ENCODE results near the gene IFFO2.

Gene IFFO2

DNA sequence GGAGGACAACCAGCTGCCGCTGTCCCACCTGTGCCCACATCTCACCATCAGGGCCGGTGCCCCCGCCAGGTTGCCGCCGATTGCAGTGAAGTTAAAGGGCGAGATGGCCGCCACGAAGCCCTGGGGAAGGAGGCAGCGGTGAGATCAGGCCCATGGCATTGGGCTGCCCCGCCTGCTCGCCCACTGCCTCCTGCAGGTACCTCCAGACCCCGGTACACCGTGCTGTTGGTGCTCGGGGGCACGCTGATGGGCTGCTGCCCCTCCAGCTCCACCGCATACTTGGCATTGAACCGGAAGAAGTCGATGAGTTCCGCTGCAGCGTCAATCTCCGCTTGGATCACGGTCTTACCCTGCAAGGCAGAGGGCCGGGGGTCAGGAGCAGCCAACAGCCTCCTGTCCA, 73.4 kb downstream of the IFFO2 start:
- H3K4me2 ChIP-seq (ENCODE audit: low read depth, low read length): no peak overlapping the region
- no peaks in the 10 kb centered on the region for H3K27me3 ChIP-seq (replicated peaks; ENCODE audit: insufficient read depth, low read length)
- H3K4me3 ChIP-seq (ENCODE audit: low read length): no peak overlapping the region
- H3K79me2 ChIP-seq (ENCODE audit: low read length): no peaks in the 10 kb centered on the region
- H3K9me2 ChIP-seq (replicated peaks; ENCODE audit: insufficient read depth, low read length): no peaks in the 10 kb centered on the region
- no peaks in the 10 kb centered on the region for H3K9me3 ChIP-seq (replicated peaks; ENCODE audit: insufficient read depth, low read length)
- no peak overlapping the region for H3K27ac ChIP-seq (ENCODE audit: low read length)
- DNase-seq: no peak
- no peak overlapping the region for H3K9ac ChIP-seq (ENCODE audit: low read length)
- H3F3A ChIP-seq (ENCODE audit: insufficient read depth, low read length): no peaks in the 10 kb centered on the region
- H3K36me3 ChIP-seq (replicated peaks; ENCODE audit: insufficient read depth, low read length): no peaks in the 10 kb centered on the region
- TF ChIP-seq, protein P1, sequence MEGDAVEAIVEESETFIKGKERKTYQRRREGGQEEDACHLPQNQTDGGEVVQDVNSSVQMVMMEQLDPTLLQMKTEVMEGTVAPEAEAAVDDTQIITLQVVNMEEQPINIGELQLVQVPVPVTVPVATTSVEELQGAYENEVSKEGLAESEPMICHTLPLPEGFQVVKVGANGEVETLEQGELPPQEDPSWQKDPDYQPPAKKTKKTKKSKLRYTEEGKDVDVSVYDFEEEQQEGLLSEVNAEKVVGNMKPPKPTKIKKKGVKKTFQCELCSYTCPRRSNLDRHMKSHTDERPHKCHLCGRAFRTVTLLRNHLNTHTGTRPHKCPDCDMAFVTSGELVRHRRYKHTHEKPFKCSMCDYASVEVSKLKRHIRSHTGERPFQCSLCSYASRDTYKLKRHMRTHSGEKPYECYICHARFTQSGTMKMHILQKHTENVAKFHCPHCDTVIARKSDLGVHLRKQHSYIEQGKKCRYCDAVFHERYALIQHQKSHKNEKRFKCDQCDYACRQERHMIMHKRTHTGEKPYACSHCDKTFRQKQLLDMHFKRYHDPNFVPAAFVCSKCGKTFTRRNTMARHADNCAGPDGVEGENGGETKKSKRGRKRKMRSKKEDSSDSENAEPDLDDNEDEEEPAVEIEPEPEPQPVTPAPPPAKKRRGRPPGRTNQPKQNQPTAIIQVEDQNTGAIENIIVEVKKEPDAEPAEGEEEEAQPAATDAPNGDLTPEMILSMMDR (IDR thresholded peaks at IDR 0.05; ENCODE audit: low read length): no peak
- TF ChIP-seq EZH2 (optimal IDR thresholded peaks at IDR 0.05; ENCODE audit: low read depth, low read length): no peak
- no peak for TF ChIP-seq EZH2phosphoT487 (IDR thresholded peaks at IDR 0.05; ENCODE audit: low read length)
- H2AFZ ChIP-seq (ENCODE audit: low read length): no peak overlapping the region
- H4K20me1 ChIP-seq (ENCODE audit: insufficient read depth, low read length): no peaks in the 10 kb centered on the region
- H3K4me1 ChIP-seq (ENCODE audit: low read length): no peaks in the 10 kb centered on the region

DNA sequence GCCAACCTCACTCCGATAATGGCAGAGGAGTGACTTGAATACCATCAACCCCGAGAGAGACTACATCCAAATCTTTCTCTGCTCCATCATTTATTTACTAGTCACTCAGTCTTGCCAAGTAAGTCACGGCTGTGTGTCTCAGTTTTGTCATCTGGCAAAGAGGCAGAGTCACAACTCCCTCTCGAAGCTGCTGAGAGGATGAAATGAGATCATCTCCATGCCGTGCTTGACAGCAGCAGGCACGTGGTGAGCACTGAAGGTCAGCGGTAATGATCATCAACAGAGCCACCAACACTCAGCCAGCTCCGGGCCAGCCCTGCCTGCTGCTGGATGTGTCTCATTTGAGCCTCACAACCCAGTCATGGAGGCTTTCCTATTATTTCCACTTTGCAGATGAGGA, 74.0 kb downstream of the IFFO2 start:
- H3K4me1 ChIP-seq (ENCODE audit: low read length): no peaks in the 10 kb centered on the region
- H3K4me2 ChIP-seq (ENCODE audit: low read depth, low read length): no peak overlapping the region
- no peak overlapping the region for H3K4me3 ChIP-seq (ENCODE audit: low read length)
- TF ChIP-seq, protein P1 (IDR thresholded peaks at IDR 0.05; ENCODE audit: low read length): no peak
- TF ChIP-seq EZH2 (optimal IDR thresholded peaks at IDR 0.05; ENCODE audit: low read depth, low read length): no peak
- TF ChIP-seq EZH2phosphoT487 (IDR thresholded peaks at IDR 0.05; ENCODE audit: low read length): no peak
- H3K79me2 ChIP-seq (ENCODE audit: low read length): no peaks in the 10 kb centered on the region
- H3K9ac ChIP-seq (ENCODE audit: low read length): no peak overlapping the region
- H2AFZ ChIP-seq (ENCODE audit: low read length): no peak overlapping the region
- no peaks in the 10 kb centered on the region for H3K9me2 ChIP-seq (replicated peaks; ENCODE audit: insufficient read depth, low read length)
- H3K27me3 ChIP-seq (replicated peaks; ENCODE audit: insufficient read depth, low read length): no peaks in the 10 kb centered on the region
- H3F3A ChIP-seq (ENCODE audit: insufficient read depth, low read length): no peaks in the 10 kb centered on the region
- no peak for DNase-seq
- no peaks in the 10 kb centered on the region for H3K9me3 ChIP-seq (replicated peaks; ENCODE audit: insufficient read depth, low read length)
- no peak overlapping the region for H3K27ac ChIP-seq (ENCODE audit: low read length)
- no peaks in the 10 kb centered on the region for H3K36me3 ChIP-seq (replicated peaks; ENCODE audit: insufficient read depth, low read length)
- no peaks in the 10 kb centered on the region for H4K20me1 ChIP-seq (ENCODE audit: insufficient read depth, low read length)

DNA sequence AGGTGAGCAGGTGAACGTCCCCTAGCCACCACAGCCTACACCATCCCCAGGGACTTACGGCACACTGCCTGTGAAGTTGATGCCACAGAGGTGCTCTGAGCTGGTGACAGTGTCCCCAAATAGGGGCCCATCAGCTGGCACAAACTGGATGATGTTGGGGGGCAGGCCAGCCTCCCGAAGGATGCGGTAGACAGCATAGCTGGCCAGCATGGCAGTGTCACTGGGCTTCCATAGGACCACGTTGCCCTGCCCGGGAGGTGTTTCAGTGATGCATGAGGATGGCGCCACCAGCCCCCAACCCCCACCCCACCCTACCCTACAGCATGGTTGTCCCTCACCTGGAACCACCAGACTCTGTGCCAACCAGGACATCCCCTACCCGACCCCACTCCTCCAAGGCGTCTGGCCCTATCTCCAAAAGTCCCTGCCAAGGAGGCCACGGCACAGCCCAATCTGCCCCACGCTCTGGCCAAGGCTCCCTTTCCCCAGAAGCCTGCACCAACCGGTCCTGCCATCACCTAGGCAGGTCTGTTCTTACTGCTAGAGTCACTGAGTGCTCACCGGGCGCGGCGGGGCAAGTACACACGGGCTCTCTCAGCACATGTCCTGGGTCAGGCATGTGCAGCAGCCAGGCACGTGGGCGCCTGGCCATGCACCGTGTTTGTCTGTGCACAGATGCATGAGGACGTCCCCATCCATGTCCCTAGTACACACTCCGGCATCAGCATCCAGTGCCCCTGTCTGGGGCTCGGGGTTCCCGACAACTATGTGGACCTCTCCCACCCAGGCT, 74.6 kb downstream of the IFFO2 start:
- H3K79me2 ChIP-seq (ENCODE audit: low read length): no peaks in the 10 kb centered on the region
- no peaks in the 10 kb centered on the region for H3K36me3 ChIP-seq (replicated peaks; ENCODE audit: insufficient read depth, low read length)
- H3F3A ChIP-seq (ENCODE audit: insufficient read depth, low read length): no peaks in the 10 kb centered on the region
- no peaks in the 10 kb centered on the region for H3K9me3 ChIP-seq (replicated peaks; ENCODE audit: insufficient read depth, low read length)
- H3K9ac ChIP-seq (ENCODE audit: low read length): no peak overlapping the region
- no peak overlapping the region for H3K27ac ChIP-seq (ENCODE audit: low read length)
- H2AFZ ChIP-seq (ENCODE audit: low read length): no peak overlapping the region
- no peaks in the 10 kb centered on the region for H3K4me1 ChIP-seq (ENCODE audit: low read length)
- H3K4me3 ChIP-seq (ENCODE audit: low read length): no peak overlapping the region
- H3K27me3 ChIP-seq (replicated peaks; ENCODE audit: insufficient read depth, low read length): no peaks in the 10 kb centered on the region
- no peak for DNase-seq
- no peak overlapping the region for H3K4me2 ChIP-seq (ENCODE audit: low read depth, low read length)
- TF ChIP-seq EZH2 (optimal IDR thresholded peaks at IDR 0.05; ENCODE audit: low read depth, low read length) (no peak), EZH2phosphoT487 (IDR thresholded peaks at IDR 0.05; ENCODE audit: low read length) (no peak)
- TF ChIP-seq, protein P1 (IDR thresholded peaks at IDR 0.05; ENCODE audit: low read length): no peak
- no peaks in the 10 kb centered on the region for H3K9me2 ChIP-seq (replicated peaks; ENCODE audit: insufficient read depth, low read length)
- H4K20me1 ChIP-seq (ENCODE audit: insufficient read depth, low read length): no peaks in the 10 kb centered on the region

All from MM.1S (cell line).